ENCODE results near the gene POLD4.

Gene POLD4

GRCh38 chr11:67316882-67317204, 36.5 kb downstream of the POLD4 start:
- TF ChIP-seq REST (IDR thresholded peaks at IDR 0.05; ENCODE audit: insufficient replicate concordance, low read depth) (no peak), POLR2AphosphoS5 (IDR thresholded peaks at IDR 0.05; ENCODE audit: low read depth) (no peak), GABPA (IDR thresholded peaks at IDR 0.05; ENCODE audit: low read depth) (no peak), CTCF (IDR thresholded peaks at IDR 0.05; ENCODE audit: insufficient read depth, low read length) (no peak), SPI1 (IDR thresholded peaks at IDR 0.05; ENCODE audit: borderline replicate concordance, low read depth) (no peak)
- DNase-seq (ENCODE audit: low read depth in 1 of 2, low spot score in 1 of 2), result no peak
- Histone ChIP-seq H3K27me3 (ENCODE audit: insufficient read depth, poor library complexity, severe bottlenecking) (no peaks in the 10 kb centered on the region), H3K27ac (replicated peaks) (peak overlapping the region; percentile 92), H3K4me3 (replicated peaks; ENCODE audit: insufficient read depth, low read length) (peak overlapping the region; percentile 88)

- DNase-seq (ENCODE audit: low read depth in 1 of 2, low spot score in 1 of 2), result no peak
- Histone ChIP-seq H3K27me3 (ENCODE audit: insufficient read depth, poor library complexity, severe bottlenecking) (no peaks in the 10 kb centered on the region), H3K4me3 (replicated peaks; ENCODE audit: insufficient read depth, low read length) (no peak overlapping the region), H3K27ac (replicated peaks) (no peak overlapping the region)
- TF ChIP-seq SPI1 (IDR thresholded peaks at IDR 0.05; ENCODE audit: borderline replicate concordance, low read depth) (no peak), POLR2AphosphoS5 (IDR thresholded peaks at IDR 0.05; ENCODE audit: low read depth) (no peak)
Observed at GRCh38 chr11:67315325-67315909, 37.9 kb downstream of the POLD4 start.

GRCh38 chr11:67314218-67314617, 39.1 kb downstream of the POLD4 start:
- TF ChIP-seq CTCF (IDR thresholded peaks at IDR 0.05; ENCODE audit: insufficient read depth, low read length) (no peak), POLR2AphosphoS5 (IDR thresholded peaks at IDR 0.05; ENCODE audit: low read depth) (no peak), REST (IDR thresholded peaks at IDR 0.05; ENCODE audit: insufficient replicate concordance, low read depth) (no peak), GABPA (IDR thresholded peaks at IDR 0.05; ENCODE audit: low read depth) (no peak), SPI1 (IDR thresholded peaks at IDR 0.05; ENCODE audit: borderline replicate concordance, low read depth) (no peak)
- Histone ChIP-seq H3K27ac (replicated peaks) (no peak overlapping the region), H3K4me3 (replicated peaks; ENCODE audit: insufficient read depth, low read length) (no peak overlapping the region), H3K27me3 (ENCODE audit: insufficient read depth, poor library complexity, severe bottlenecking) (no peaks in the 10 kb centered on the region)
- no peak for DNase-seq (ENCODE audit: low read depth in 1 of 2, low spot score in 1 of 2)

GRCh38 chr11:67313125-67313890, 40.0 kb downstream of the POLD4 start:
- no peak overlapping the region for H3K4me3 ChIP-seq (replicated peaks; ENCODE audit: insufficient read depth, low read length)
- no peak for TF ChIP-seq CTCF (IDR thresholded peaks at IDR 0.05; ENCODE audit: insufficient read depth, low read length)
- TF ChIP-seq SPI1 (IDR thresholded peaks at IDR 0.05; ENCODE audit: borderline replicate concordance, low read depth), result peak; percentile 68; the same call in 1 of the 2 replicates
- H3K27ac ChIP-seq (replicated peaks), result peak overlapping the region; percentile 18
- no peak for DNase-seq (ENCODE audit: low read depth in 1 of 2, low spot score in 1 of 2)
- H3K27me3 ChIP-seq (ENCODE audit: insufficient read depth, poor library complexity, severe bottlenecking), result no peaks in the 10 kb centered on the region

Measured in HL-60 (cell line).